Measurements from ENCODE around the gene TNIK.

- TF ChIP-seq CTCF (IDR thresholded peaks at IDR 0.05) (no peak), POLR2AphosphoS5 (IDR thresholded peaks at IDR 0.05) (no peak), POLR2A (IDR thresholded peaks at IDR 0.05) (no peak), EP300 (IDR thresholded peaks at IDR 0.05) (no peak)
Observed at GRCh38 chr3:171353423-171353822, 106.8 kb downstream of the TNIK start.

Measured in gastroesophageal sphincter (tissue), 3 donors.